Activated CD8-positive, alpha-beta memory T cell treated with anti-CD3 and anti-CD28 coated beads, Interleukin-2, amount 50 U/mL, for 1 hour (primary cell): ENCODE results near the gene MGA.

Source experiments
- DNase-seq: peaks from one replicate; pipeline ENCODE4 v3.0.0-alpha.2; 2020; ENCODE audit errors: extremely low read depth

MGA gene

GRCh38 chr15:41806291-41807181 is 146.3 kb downstream of the MGA start:
- DNase-seq = no peak

DNA sequence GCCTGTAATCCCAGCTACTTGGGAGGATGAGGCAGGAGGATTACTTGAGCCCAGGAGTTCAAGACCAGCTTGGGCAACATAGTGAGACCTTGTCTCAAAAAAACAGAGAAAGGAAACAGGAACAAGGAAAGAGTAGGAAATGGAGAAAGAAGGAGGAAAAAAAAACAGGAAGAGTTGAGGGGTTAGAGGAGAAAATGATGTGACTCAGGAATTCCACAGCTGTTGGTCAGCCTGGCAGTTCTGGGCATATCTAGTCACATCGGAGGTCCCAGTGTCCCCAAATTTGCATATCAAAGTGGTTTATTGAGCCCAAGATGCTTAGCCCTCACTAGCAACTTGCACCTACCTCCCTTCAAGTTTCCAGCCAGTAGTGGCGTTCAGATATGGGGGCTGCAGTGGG is 148.9 kb downstream of the MGA start:
- DNase-seq = no peak

DNA sequence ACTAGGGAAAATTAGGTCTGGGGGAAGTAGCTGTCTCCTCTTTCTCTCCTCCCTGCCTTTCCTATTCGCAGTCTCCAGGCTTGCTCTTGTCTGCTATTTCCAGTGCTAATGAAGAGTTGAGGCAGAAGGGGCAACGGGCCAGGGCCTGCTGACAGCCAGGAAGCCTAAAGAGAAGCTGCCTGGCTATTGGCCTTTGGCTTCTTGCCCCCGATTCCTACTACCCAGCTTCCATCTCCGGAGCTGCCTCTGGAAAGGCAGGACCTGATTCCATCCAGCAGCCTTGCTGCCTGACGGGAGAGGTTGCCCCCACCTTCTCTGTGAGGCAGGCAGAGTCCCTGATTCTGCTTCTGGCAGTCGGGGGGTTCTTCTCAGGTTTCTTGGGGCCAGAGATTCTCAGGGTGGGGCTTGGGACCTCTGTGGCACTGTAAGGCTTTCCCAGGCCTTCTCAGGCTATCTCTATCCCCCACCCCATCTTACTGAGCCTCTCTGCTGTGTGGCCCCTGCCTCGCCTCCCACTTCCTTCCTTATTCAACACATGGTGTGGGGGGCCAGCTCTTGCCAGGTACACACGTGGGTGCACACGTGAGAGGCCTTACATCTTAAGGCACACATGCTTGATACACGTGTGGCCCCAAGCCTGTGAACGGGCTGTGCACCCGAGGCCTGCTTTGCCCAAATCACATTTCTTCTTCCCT is 149.5 kb downstream of the MGA start:
- no peak for DNase-seq

DNA sequence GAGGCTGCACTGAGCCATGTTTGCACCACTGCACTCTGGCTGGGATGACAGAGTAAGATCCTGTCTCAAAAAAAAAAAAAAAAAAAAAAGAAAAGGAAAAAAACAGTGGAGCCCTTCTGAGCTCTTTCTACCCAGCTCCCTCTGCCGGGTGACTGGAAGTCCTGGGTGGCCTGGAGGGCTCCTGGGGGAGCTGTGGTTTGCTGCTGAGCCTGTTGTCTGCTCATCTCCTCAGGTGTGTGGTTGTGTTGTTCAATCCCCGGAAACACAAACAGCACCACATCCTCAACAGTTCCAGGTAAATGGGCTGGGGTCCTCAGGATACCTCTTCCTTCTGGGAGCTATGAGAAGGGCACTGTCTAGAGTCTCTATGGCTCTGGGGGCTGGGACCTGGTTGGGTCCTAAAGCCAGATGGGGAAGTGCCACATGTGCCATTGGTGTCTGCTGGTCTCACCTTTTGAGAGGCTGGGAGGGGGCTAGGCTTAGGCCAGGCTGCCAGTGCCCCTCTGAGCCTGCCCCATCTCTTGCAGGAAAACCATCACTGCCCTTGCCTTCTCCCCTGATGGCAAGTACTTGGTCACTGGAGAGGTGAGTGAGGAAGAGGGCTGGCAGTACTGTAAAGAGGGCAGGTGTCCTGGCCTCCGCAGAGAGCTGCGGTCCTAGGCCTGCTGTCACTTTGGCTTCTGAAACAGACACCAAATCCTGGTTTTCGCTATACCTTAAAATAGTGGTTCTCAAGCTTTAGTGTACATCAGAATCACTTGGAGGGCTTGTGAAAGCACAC is 150.6 kb downstream of the MGA start:
- DNase-seq = no peak

DNA sequence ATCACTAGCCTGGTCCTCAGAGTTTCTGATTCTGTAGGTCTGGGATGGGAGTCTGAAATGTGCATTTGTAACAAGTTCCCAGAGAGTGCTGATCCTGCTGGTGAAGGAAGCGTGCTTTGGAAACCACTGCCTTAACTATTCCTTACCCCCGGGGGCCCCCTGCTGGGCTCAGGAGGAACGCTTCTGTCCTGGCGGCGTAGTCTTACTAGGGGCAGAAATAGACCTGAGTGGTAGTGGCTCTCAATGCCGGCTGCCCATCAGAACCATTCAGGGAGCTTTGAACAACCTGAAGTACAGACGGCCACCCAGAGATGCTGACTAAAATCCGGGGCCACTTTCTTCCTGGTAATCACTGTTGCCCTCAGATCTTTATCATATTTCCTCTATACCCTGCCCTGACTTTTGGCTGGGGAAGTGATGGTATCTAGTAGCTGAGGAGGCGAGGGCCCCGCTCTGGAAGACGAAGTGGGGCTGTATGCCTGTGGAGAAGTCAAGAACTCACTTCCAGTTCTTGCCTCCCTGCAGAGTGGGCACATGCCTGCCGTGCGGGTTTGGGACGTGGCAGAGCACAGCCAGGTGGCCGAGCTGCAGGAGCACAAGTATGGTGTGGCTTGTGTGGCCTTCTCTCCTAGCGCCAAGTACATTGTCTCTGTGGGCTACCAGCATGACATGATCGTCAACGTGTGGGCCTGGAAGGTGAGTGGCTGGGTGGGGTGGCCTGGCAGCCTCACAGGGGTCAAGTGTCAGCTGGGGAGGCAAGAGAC is 151.4 kb downstream of the MGA start:
- no peak for DNase-seq

GRCh38 chr15:41812820-41813375 is 152.7 kb downstream of the MGA start:
- no peak for DNase-seq

DNA sequence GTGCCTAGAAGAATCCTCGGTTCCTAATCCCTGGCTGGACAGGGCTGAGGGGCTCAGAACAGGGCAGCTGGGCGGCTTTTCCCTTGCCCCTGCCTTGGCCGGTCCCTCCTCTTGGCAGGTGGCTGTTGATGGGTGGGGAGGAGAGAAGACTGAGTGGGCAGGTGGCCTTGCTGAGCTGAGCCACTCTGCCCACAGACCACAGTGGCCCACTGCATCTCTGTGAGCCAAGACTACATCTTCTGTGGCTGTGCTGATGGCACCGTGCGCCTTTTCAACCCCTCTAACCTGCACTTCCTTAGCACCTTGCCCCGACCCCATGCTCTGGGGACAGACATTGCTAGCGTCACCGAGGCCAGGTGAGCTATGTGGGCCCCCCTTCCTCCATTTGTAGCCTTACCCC is 153.2 kb downstream of the MGA start:
- DNase-seq = no peak

GRCh38 chr15:41814534-41814933 is 154.3 kb downstream of the MGA start:
- no peak for DNase-seq

GRCh38 chr15:41816788-41817187 is 156.6 kb downstream of the MGA start:
- no peak for DNase-seq

- DNase-seq = no peak
Observed at GRCh38 chr15:41817327-41817726, 157.1 kb downstream of the MGA start.

GRCh38 chr15:41817781-41818180 is 157.6 kb downstream of the MGA start:
- no peak for DNase-seq

DNA sequence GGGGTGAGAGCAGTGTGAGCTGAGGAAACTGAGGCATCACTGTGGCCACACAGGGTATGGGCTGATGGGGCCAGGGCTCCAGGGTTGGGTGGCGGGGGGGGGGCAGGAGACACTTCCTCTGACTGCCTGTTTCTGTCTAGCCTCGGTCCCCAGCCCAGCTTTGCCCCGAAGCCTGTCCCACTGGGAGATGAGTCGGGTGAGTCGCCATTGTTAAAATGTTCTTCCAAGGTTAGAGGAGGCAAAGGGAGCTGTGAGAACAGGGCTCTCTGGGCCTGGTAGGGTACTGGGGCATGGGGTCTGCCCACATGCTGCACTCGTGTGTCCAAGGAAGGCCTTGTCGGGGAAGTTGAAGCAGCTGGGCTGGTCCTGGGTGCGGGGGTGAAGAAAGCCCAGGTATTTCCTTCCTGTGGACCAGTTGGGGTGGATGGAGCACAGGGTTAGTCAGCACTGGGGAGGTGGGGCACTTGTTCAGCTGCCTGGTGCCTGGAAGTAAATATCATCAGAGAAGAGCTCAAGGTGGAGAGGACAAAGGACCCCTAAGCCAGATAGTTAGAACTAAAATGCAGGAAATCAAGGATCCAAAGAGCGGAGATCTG is 159.3 kb downstream of the MGA start:
- no peak for DNase-seq

- no peak for DNase-seq
Observed at GRCh38 chr15:41820791-41821423, 160.7 kb downstream of the MGA start.

DNA sequence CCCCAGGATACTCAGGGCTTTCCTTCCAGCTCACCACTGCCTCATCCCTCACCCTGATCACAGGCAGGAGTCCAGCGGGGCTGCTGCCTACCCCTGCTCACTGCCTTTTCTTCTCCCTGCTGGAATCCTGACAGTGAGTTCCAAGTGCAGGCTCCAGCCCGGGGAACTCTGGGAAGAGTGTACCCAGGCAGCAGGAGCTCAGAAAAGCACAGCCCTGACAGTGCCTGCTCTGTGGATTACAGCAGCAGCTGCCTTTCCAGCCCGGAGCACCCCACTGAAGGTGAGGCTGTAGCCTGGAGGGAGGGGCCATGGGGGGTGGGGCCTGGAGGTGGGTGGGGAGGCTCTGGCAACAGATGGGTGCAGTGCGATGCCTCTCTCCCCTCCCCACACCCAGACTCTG is 161.6 kb downstream of the MGA start:
- DNase-seq = no peak

DNA sequence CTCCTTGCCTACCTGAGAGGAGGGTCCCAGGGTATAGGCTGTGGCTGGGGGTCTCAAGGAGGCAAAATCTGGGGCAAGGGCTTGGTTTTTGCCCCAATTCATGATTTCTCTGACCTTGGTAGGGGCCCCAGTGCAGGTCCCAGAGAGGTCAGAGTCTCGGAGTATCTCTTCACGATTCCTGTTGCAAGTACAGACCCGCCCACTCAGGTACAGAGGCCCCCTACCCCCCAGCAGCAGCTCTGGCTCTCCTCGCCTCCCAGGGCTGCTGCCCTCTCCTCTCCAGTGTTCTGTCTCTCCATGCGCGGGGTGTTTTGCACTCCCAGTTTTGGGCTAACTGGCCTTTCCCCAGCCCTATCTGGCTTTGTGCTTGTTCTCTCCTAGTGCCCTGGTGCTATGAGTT is 162.3 kb downstream of the MGA start:
- DNase-seq = no peak
